H1 (cell line): Measurements from ENCODE around the gene NOX5.

Source experiments
- EP300 ChIP-seq, 2 experiments: IDR thresholded peaks; 1 replicate in 1 of 2; 2 replicates in 1 of 2; pipeline ENCODE4 v1.6.1; 2011 to 2012; ENCODE audit warnings: low read depth in 2 of 2, low read length in 2 of 2, mild to moderate bottlenecking in 2 of 2, borderline replicate concordance in 1 of 2, inconsistent platforms in 1 of 2, moderate library complexity in 1 of 2
- TF ChIP-seq, protein P1 (sequence below), 3 experiments: IDR thresholded peaks; 1 replicate in 2 of 3; 2 replicates in 1 of 3; pipeline versions ENCODE4 v1.5.1 to v1.6.1; 2011; ENCODE audit warnings: low read length in 3 of 3, mild to moderate bottlenecking in 3 of 3, inconsistent platforms in 2 of 3, low read depth in 1 of 3, moderate library complexity in 1 of 3; ENCODE audit not compliant: insufficient read depth in 1 of 3; ENCODE audit errors: control extremely low read depth in 1 of 3

DNA sequence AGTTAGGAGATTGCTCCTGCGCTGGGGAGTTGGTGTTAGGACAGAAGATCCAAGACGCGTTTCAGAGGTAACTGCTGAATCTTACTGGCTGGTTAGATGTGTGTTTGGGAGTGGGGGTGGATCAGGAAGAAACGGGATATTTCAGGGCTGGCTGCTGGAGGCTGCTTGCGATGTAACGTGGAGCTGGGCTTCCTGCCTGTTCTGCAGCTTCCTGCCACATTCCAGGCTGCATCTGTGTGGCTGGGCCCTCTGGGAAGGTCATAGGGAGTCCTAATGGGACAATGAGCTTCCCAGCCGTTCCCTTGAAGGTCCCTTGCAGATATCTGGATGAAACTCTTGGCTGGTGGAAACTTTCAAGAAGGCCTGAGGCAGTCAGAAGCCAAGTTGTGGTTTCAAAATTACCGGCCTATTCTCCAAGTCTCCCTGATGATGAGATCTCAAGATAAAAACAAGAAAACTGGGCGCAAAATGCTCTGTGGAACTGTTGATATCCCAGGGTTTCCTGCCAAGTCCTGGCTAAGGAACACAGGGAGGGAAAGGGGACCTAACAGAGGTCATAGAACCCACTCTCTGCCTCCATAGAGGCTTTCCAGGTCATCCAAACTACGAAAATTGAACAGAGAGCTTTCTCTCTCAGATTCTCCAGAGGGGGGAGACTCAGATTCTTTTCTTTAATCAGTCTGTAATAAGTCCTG is 67.0 kb downstream of the NOX5 start:
- no peak for TF ChIP-seq EP300 (IDR thresholded peaks at IDR 0.05; ENCODE audit: borderline replicate concordance in 1 of 2, low read depth in 2 of 2, low read length in 2 of 2)
- TF ChIP-seq, protein P1, sequence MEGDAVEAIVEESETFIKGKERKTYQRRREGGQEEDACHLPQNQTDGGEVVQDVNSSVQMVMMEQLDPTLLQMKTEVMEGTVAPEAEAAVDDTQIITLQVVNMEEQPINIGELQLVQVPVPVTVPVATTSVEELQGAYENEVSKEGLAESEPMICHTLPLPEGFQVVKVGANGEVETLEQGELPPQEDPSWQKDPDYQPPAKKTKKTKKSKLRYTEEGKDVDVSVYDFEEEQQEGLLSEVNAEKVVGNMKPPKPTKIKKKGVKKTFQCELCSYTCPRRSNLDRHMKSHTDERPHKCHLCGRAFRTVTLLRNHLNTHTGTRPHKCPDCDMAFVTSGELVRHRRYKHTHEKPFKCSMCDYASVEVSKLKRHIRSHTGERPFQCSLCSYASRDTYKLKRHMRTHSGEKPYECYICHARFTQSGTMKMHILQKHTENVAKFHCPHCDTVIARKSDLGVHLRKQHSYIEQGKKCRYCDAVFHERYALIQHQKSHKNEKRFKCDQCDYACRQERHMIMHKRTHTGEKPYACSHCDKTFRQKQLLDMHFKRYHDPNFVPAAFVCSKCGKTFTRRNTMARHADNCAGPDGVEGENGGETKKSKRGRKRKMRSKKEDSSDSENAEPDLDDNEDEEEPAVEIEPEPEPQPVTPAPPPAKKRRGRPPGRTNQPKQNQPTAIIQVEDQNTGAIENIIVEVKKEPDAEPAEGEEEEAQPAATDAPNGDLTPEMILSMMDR (IDR thresholded peaks at IDR 0.05; ENCODE audit: control extremely low read depth in 1 of 3, insufficient read depth in 1 of 3, low read depth in 1 of 3, low read length in 3 of 3) = no peak
